Limb (tissue), 2 donors: Measurements from ENCODE around the gene SLC2A4RG.

Source experiments
- DNase-seq, 2 donors: peaks; one replicate each; pipeline ENCODE4 v3.0.0-alpha.2; 2016; ENCODE audit errors: extremely low spot score in 2 of 2

The SLC2A4RG gene

DNA sequence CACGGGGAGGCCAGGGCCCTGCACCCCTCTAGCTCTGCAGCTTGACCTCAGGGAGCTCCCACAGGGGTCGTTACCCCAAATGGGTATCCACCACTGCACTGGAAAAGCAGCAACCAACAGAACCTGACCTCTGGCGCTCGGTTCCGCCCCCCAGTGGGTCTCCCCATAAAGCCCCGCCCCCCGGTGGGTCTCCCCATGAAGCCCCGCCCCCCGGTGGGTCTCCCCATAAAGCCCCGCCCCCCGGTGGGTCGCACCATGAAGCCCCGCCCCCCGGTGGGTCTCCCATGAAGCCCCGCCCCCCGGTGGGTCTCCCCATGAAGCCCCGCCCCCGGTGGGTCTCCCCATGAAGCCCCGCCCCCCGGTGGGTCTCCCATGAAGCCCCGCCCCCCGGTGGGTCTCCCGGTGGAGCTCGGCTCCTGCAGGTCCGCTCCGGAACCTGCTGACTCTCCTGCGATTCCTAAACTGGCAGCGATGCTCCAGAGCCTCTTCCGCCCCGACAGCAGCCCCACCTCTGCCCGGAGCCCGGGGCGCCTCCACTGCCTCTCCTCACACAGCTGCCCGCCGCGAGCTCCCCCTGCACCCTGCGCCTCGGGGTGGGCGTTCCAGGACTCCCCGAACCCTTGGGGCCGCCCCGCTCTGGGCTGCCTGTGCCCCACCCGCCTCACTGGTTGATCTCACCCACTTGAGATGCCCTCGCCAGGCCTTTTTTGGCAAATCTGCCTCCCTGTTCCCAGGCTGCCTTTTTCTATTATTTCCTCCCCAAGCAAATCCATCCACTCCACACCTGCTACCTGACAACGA lies 12.1 kb downstream of the SLC2A4RG start:
- DNase-seq, result peak in 1 of 2 donors; percentile 35

DNA sequence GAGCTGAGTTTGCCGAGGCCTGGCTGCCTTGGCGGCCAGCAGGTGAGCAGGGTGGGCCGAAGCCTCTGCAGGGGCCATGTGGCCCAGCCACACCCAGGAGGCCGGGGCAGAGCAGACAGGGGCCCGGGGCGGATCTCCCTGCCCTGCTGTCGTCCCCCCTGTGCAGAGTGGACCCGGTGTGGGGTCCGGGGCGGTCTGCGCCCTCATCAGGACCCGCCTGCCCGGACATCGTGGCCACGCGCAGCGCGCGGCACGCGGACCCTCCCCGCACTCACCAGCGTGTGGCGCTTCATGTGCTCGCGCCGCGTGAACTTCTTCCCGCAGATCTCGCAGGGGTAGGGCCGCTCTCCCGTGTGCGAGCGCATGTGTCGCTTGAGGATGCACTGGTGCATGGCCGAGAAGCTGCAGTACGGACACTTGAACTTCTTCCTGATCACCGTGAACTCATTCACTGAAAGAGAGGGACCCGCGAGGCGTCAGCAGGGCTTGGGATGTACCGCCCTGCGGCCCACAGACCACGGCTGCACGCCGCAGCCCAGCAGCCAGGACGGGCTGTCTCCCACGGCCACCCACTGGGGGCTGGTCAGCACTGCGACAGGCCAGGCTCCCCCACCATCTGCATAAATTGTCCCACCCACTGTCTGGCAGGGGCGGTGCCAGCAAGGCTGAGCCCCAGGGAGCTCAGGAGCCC lies 13.0 kb downstream of the SLC2A4RG start:
- DNase-seq, result peak in 1 of 2 donors; percentile 20

DNA sequence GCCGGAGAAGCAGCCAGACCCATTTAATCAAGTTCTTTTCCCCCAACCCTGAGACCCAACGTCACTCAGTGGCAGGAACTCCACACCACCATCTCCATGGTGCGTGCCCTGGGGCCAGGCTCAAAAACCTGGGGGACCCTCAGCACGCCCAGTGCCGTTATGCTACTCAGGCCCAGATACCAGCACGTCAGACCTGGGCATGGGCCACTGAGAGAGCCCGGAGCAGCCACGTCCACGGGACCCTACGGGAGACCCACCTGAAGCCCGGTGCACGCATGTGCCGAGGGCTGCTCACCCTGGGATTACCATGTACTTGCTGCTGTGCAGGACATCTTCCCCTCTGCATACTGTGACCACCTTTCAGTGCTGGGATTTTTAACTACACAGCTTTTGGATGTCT lies 13.8 kb downstream of the SLC2A4RG start:
- no peak for DNase-seq

DNA sequence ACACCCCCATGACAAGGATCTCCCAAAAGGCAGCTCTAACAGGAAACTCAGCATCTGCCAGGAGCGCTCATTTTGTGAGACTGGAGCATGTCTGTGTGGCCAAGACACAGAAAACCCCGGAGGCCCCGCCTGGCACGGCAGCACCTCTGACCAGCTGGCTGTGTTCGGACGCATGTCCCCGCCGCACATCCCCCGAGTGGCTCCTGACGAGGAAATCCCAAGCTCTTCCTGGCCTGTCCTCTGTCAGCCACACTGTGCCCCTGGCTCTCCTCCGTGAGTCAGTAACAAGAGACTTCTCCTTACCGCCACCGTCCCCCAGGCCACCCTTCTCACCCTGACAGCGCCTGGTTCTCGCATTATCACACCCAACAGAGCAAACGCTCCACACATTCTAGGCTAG lies 14.4 kb downstream of the SLC2A4RG start:
- peak in 1 of 2 donors; percentile 21 for DNase-seq

DNA sequence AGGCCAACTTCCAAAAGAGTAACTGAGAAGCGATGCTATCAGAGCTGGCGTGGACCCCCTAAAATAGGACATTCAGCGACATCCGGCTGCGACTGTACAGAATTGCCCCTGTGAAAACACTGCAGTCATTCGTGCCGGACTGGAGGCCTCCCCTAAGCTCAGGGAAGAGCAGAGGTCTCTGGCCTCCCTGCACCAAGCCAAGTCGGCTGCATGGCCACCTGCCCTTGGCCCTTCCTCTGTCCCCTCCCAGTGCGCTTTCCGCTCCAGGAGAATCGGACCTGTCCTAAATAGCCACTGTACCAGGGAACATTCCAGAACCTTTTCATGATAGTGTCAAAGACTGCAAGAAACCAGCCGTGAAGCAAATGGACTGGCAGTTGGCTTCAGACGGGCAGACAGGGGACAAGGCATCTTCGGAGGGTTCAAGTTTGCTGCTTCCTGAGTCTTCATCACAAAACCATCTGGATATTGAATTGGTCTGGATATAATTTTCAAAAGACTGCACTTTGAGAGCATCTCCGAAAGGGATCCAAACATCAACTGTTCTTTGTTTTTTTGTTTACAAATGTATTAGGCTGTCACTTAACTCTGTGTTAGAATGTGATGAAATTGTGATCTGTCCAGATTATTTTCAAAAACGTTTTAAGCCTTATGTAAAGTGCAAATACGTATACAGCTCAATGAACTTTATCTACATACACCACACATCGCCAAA lies 16.5 kb downstream of the SLC2A4RG start:
- no peak for DNase-seq

DNA sequence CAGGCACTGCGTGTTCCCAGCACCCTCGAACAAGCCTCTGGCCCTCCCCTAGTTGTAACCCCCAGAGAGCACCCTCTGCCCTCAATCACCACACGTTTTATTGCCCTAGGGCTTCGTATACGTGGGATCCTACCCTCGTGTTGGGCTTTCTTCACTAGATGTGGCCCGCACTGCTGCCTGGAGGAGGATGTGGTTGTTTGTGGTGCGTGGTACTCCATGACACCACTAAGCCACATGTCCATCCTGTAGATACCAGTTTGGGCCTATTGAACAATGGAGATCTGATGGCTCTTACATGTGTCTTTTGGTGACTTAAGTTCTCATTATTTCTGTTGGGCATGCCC lies 17.0 kb downstream of the SLC2A4RG start:
- no peak for DNase-seq

DNA sequence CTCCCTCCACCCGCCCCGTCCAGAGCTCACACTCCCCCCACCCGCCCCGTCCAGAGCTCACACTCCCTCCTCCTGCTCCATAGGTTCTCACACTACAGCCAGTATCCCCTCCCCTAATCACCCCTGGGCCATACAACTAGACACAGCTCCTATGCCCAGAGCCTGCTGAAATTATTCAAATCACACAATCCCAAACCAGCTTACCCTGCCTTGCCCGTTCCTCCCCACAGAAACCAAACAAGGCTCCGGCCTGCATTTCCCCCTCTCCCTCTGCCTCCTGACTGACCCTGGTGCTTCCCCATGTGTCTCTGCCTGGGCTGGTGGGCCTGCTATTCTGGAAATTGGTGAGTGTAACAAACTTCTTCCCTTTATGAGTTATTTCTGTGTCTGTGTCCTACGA lies 18.6 kb downstream of the SLC2A4RG start:
- DNase-seq, result no peak

DNA sequence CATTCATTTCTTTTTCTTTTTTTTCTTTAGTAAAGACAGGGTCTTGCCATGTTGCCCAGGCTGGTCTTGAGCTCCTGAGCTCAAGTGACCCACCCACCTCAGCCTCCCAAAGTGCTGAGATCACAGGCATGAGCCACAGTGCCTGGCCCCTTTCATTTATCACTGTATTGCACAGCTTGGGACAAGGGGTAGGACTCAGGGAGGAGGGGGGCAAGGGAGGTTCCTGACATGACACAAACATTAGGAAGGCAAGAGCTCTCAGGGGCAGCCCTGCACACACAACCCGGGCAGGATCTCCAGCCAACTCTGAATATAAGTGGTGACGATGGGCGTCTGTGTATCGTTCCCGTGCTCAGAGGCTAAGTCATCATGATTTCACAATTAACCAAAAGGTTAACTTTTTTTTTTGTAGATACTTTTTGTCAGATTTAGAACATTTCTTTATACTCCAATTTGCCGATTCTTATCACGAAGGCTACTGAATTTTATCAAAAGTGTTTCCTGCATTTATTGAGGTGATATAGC lies 19.9 kb downstream of the SLC2A4RG start:
- DNase-seq, result no peak

DNA sequence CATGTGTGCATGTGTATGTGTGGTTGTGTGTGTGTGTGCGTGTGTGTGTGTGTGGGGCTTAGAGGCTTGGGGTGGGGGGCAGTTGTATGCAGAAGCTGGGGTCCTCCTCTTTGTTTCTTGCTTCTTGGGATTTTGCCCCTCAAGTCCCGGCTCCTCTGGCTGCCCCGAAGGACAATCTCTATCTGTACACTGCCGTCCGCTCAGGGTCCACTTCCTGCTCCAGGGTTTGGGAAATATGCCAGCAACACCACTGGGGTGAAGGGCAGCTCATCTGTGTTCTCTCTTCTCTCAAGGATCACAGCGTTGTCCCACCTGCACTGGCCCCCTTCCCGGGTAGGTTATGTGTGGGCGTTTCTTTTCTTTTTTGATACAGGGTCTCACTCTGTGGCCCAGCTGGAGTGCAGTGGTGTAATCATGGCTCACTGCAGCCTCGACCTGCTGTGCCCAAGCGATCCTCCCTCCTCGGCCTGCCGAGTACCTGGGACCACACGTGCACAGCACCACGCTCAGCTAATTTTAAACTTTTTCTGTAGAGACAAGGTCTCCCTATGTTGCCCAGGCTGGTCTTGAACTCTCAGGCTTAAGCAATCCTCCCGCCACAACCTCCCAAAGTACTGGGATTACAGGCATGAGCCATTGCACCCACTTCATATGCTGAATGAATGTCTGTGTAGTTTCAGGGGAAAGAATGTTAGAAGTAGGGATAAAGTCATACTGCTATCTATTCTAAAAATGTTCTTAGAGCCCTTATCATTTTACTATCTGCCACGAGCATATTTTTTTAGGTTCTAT lies 25.7 kb downstream of the SLC2A4RG start:
- no peak for DNase-seq

DNA sequence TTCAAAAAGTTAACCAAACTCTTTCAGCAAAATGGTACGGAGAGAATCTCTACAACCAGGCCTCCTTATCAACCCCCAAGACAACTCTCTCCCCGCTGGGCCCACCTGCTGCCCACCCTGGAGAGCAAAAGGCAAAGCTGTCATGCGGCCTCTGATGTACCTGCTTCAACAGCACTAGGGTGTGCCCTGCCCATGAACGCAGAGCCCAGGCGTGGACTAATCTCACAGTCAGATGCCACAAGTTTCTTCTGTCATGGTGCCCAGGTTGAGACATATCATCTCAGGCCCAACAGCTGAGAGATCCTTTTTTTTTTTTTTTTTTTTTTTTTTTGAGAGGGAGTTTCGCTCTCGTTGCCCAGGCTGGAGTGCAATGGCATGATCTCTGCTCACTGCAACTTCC lies 26.3 kb downstream of the SLC2A4RG start:
- DNase-seq, result no peak

DNA sequence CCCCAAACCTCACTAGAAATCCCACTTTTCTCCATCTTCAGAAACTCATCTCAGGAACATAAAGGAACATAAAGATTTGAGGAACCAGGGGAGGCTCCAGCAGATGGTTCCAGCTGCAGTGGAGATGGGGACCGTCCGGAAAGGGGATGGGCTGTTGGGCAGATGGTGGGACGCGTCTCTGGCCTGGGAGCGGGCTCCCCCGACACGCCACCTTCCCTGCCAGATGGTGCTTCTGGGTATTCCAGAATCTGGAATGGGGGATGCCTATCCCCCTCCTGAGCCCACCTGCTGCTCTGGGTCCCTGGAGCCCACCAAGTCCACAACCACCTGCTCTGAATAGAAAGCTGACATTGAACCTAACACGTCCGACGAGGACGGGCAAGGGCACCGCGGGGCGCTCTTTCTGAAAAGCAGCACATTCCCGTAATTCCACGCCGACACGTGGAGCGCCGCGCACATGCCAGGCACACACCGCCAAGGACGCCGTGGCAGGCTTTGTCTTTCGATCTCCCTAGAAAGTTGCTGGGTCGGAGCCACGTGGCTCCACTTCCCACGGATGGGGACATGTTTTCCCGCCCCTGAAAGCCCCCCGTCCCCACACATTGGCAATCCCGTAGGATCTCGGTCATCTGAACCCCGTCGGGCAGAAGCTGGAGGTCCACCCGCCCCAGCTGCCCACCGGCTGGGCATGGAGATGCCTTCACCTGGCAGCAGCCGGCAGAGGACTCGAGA lies 27.3 kb downstream of the SLC2A4RG start:
- no peak for DNase-seq

DNA sequence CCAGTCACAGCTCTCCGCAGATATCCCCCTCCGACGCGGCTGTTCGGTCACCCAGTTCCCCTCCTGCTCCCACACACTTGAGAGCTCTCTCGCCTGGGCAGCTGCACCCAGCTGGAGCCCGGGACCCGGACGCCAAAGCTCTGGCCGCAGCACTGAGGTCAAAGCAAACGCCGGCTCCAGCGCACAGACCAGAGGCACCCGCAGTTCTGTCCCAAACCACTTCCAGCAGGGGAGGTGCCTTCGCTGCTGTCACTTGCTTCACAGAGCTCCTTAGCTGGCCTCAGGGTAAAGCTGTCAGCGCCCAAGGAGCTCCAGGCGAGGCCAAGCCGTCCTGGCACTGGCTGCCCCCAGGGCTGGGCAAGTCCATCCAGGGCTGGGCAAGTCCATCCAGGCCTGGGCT lies 27.9 kb downstream of the SLC2A4RG start:
- DNase-seq, result no peak

DNA sequence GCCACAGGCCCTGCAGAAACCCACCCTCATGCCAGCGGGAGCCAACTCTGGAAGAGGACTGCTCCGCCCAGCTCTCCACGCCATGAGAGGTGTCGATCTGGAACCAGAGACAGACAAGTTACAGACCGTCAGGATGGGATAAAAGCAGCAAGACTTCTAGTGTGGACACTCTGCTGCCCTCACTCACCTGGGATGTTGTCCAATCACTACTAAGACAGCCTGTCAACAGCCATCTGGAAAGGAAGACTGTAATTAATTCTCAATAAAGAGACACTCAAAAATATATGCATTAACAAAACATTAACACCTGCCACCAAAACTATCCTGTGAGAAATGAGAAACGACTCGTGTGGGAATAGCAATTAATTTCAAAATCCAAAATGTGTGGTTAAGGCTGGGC lies 28.3 kb downstream of the SLC2A4RG start:
- no peak for DNase-seq

DNA sequence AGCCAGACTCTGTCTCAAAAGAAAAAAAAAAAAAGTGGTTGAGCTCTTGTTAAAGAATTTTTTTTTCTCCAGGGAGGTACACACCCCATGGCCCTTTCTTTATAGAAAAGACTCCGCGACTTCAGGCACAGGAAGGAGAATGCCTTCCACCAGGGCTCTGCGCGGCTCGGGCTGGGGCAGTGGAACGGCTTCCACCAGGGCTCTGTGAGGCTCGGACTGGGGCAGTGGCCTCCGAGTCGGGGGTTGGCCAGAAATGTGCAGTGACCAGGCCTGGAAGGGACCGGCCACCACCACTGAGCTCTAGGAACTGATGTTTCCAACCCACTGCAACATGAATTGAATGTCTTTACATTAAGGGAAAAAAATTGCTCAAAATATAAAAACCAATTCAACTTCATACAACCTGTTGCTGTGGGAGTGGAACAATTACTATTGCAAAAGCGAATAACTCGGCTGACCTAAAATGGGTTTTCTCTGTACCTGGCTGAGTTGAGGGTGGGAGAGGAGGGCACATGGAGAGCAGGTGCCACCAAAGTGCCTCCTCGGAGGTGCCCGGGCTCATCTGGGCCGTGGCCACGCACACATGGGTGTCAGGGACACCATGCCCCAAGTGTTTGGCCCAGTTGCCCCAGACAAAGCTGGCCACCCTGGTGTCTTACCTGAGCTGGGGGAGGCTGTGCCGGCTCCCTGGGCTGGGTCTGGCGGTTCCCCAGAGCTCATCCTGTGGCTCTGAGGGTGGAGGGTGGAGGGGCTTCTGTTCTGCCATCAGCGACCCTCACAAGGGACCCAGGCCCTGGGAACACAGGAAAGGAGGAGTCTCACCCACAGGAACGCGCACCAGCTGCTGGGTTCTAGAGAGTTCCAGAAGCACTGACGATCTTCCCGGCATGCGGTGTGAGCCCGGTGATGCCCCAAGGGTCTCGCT lies 29.3 kb downstream of the SLC2A4RG start:
- no peak for DNase-seq

DNA sequence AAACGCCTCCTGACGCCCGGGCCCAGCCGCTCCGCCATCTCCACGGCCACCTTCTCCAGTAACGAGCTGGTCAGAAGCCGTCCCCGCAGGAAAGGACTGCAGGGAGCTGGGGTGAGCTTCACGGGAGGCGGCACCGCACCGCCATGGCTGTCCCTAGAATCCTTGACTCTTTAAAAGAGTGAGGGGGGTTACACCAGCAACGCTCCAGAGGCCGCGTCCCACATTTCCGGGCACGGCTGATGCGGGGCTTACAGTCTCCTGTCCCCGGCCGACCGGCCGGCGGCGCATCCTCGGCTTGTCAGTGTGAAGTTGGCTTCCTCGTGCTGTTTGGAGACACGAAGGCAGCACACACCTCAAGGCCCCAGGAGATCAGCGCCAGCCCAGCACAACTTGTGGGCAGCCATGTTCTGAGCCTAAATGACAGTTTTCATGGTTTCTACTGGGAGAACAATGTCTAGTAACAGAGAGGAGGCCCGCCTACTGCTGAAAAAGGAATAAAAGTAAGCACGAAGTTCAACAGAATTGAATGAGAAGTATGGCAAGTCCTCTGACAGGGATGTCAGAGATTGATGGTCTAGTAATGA lies 30.4 kb downstream of the SLC2A4RG start:
- DNase-seq, result no peak

DNA sequence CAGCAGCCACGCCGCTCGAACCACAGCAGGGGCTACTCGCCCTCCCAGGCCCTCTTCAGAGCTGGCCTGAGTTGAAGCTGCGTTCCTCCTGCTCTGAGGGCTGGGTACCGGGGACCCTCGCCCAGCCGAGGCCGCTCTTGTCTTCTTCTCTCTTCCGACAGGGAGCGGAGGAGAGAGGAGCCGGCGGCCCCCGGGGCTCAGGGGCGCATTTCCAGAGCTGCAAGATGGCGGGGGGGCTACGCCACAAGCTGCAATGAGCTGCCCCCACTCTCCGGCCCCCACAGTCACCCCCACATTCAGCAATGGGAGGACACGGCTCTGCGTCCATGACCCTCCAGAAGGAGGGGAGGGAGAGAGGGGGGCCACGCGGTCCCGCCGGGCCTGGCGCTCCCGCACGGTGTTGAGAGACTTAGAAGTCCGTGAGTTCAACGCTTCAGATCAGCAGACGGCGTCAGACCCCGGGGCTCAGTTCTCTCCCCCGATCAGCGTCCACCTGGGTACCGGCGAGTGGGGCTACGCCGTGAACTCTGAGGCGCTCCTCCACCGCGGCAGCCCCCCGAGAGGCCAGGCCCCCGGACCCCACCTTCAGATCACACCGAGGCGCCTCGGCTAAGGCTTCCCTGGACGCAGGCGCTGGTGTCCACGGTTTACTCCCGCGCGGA lies 31.6 kb downstream of the SLC2A4RG start:
- DNase-seq, result no peak

DNA sequence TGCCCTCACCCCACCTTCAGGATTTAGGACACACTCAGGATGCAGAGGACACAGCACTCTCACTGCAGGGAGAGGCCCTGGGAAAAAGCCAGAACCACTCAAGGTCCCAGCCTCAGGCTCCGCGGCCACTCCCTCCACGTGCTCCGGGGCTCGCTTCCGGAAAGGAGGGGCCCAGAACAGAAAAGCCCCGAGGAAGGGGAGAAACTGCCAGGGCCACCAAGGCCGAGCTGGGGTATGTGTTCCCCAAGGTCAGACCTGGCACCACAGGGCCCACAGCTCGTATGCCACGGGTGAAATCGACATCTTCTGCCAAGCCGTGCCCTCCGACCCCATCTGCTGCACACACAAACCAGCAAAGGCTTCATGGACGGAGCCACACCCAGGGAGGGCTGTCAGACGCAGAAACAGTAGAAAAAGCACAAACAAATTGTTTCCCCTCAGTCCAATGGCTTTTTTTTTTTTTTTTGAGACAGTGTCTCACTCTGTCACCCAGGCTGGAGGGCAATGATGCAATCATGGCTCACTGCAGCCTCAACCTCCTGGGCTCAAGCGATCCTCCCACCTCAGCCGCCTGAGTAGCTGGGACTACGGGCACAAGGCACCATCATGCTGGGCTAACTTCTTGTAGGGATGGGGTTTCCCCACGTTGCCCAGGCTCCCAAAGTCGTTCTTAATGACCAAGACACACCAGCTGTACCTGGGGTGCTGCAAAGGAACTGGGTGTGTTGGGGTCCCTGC lies 33.4 kb downstream of the SLC2A4RG start:
- DNase-seq, result no peak
